ENCODE results near the gene ADAM10. TPM values are rescaled to one million over a fixed set of nuclear protein-coding genes. Genes with fewer than 3 reads are reported as not detected.

Gene ADAM10
- total RNA-seq, 1 experiment from 2014 or later, result 239 TPM

GRCh38 chr15:58677426-58677825, 72.1 kb downstream of the ADAM10 start:
- Histone ChIP-seq H3K9me2 (ENCODE audit: insufficient read depth) (no peaks in the 10 kb centered on the region), H3K9me3 (ENCODE audit: insufficient read depth, low read depth) (no peaks in the 10 kb centered on the region; the same call in 1 of the 2 replicates), H3K4me2 (no peak overlapping the region), H3K27me3 (ENCODE audit: insufficient read depth, low read depth) (no peaks in the 10 kb centered on the region), H3K36me3 (ENCODE audit: low read depth) (no peaks in the 10 kb centered on the region), H3K27ac (no peak overlapping the region), H2AFZ (no peak overlapping the region), H4K20me1 (ENCODE audit: insufficient read depth) (no peaks in the 10 kb centered on the region), H3K79me2 (ENCODE audit: low read depth) (peaks cover 20% of the 10 kb centered on the region), H3K4me1 (replicated peaks; ENCODE audit: insufficient read depth) (no peaks in the 10 kb centered on the region), H3K4me3 (no peak overlapping the region), H3F3A (ENCODE audit: insufficient read depth, low read depth) (no peaks in the 10 kb centered on the region)
- no TSS peak for BruUV-seq (replicated peaks)
- no peak for DNase-seq
- POLR2A ChIA-PET (ENCODE audit: unreplicated experiment), result no interaction called here
- TF ChIP-seq CTCF (conservative IDR thresholded peaks at IDR 0.05), result no peak
- TF ChIP-seq EZH2 (IDR thresholded peaks at IDR 0.05; ENCODE audit: low read depth), result no peak
- CTCF ChIA-PET, result no interaction called here
- intact Hi-C loops (cut with micrococcal nuclease; ENCODE audit: unreplicated experiment), result no loop called here

GRCh38 chr15:58676766-58677165, 72.7 kb downstream of the ADAM10 start:
- DNase-seq, result no peak
- H3K4me3 ChIP-seq, result no peak overlapping the region
- no peaks in the 10 kb centered on the region for H3K9me2 ChIP-seq (ENCODE audit: insufficient read depth)
- TF ChIP-seq CTCF (conservative IDR thresholded peaks at IDR 0.05) (no peak), EZH2 (IDR thresholded peaks at IDR 0.05; ENCODE audit: low read depth) (no peak)
- no peaks in the 10 kb centered on the region for H4K20me1 ChIP-seq (ENCODE audit: insufficient read depth)
- POLR2A ChIA-PET (ENCODE audit: unreplicated experiment), result no interaction called here
- no TSS peak for BruUV-seq (replicated peaks)
- CTCF ChIA-PET, result no interaction called here
- no peaks in the 10 kb centered on the region for H3K4me1 ChIP-seq (replicated peaks; ENCODE audit: insufficient read depth)
- H3K27ac ChIP-seq, result no peak overlapping the region
- intact Hi-C loops (cut with micrococcal nuclease; ENCODE audit: unreplicated experiment), result no loop called here
- H3K36me3 ChIP-seq (ENCODE audit: low read depth), result no peaks in the 10 kb centered on the region
- no peak overlapping the region for H2AFZ ChIP-seq
- H3K79me2 ChIP-seq (ENCODE audit: low read depth), result peaks cover 14% of the 10 kb centered on the region
- H3F3A ChIP-seq (ENCODE audit: insufficient read depth, low read depth), result no peaks in the 10 kb centered on the region
- H3K4me2 ChIP-seq, result no peak overlapping the region
- H3K27me3 ChIP-seq (ENCODE audit: insufficient read depth, low read depth), result no peaks in the 10 kb centered on the region
- H3K9me3 ChIP-seq (ENCODE audit: insufficient read depth, low read depth), result no peaks in the 10 kb centered on the region; the same call in 1 of the 2 replicates

GRCh38 chr15:58671186-58671585, 78.3 kb downstream of the ADAM10 start:
- no peak overlapping the region for H2AFZ ChIP-seq
- H3K27ac ChIP-seq, result no peak overlapping the region
- H3K9me2 ChIP-seq (ENCODE audit: insufficient read depth), result no peaks in the 10 kb centered on the region
- H3F3A ChIP-seq (ENCODE audit: insufficient read depth, low read depth), result 0 out of 2 replicates have a peak, but pooled peaks cover 5% of the 10 kb centered on the region
- H3K4me2 ChIP-seq, result no peak overlapping the region
- no peak for TF ChIP-seq EZH2 (IDR thresholded peaks at IDR 0.05; ENCODE audit: low read depth)
- TF ChIP-seq CTCF (conservative IDR thresholded peaks at IDR 0.05), result no peak
- H3K4me1 ChIP-seq (replicated peaks; ENCODE audit: insufficient read depth), result peaks cover 18% of the 10 kb centered on the region
- ChIA-PET CTCF (no interaction called here), POLR2A (ENCODE audit: unreplicated experiment) (no interaction called here)
- intact Hi-C loops (cut with micrococcal nuclease; ENCODE audit: unreplicated experiment), result no loop called here
- no peaks in the 10 kb centered on the region for H3K36me3 ChIP-seq (ENCODE audit: low read depth)
- H4K20me1 ChIP-seq (ENCODE audit: insufficient read depth), result no peaks in the 10 kb centered on the region
- no TSS peak for BruUV-seq (replicated peaks)
- no peak for DNase-seq
- H3K9me3 ChIP-seq (ENCODE audit: insufficient read depth, low read depth), result no peaks in the 10 kb centered on the region
- no peaks in the 10 kb centered on the region for H3K27me3 ChIP-seq (ENCODE audit: insufficient read depth, low read depth)
- H3K4me3 ChIP-seq, result no peak overlapping the region
- H3K79me2 ChIP-seq (ENCODE audit: low read depth), result peaks cover 11% of the 10 kb centered on the region; the same call in 1 of the 2 replicates

Data from PC-9 (cell line).